NCI-H2107 treated with DMSO at 0.1 percent for 48 hours (cell line): Measurements from ENCODE around the gene DNAJC6.
"Not testable (repeated sequence)": the region's sequence is repeated elsewhere in the genome, so short reads cannot be mapped to it uniquely, and the experiment has no call there.

Experiments used
- DNase-seq: peaks from one replicate; lab custom pipeline; 2025; ENCODE audit not compliant: unreplicated experiment; lab: John Stamatoyannopoulos, UW

DNAJC6 gene

DNA sequence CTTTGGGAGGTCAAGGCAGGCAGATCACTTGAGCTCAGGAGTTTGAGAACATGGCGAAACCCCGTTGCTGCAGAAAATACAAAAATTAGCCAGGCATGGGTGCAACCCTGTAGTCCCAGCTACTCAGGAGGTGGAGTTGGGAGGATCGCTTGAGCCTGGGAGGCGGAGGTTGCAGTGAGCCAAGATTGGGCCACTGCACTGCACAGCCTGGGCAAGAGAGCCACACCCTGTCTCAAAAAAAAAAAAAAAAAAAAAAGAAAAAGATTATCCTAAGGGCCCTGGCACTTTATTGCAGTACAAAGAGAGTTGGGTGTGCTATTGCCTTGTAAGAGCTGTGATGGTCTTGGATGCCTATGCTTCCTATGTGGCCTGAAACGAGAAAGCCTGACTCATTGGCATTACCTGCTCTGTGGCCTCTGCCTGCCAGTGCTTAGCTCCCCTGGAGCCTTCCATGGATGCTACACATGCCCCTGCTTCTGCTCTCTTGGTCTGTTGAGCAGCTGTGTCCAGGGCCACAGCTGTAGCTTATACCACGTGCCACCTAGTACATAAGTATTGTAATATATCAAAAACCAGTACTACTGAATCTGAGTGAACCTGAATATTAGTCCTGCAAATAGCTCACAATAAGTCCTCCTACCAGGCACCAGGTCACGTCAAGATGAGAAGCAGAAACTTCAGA, 45.8 kb downstream of the DNAJC6 start:
- DNase-seq: no peak

DNA sequence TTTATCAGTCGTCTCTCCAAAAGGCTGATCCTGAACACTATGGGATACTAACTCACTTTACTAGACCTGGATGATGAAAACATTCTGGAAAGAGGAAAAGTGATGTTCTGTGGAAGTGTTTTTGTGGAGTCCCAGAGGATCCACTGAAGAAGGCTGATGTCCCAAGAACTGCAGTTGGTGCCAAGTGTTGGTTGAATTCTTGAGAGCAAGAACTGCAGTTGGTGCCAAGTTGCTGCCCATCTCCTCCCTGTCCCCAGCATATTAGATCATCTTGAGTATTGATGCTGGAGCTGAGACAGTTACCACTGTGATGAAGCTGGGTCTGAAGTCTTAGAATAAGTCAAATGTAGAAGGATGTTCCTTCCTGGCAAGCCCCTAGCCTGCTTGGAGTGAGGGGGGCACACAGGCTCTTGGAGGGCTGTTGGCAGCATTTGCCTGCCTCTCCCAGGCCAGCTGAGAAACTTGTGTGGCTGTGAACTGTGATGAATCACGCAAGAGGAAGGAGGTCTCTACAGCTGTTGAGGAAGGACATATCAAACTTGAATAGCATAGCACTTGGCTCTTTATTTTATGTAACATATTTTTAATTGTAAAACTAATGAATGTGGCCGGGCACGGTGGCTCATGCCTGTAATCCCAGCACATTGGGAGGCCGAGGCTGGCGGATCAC, 48.1 kb downstream of the DNAJC6 start:
- DNase-seq: no peak

DNA sequence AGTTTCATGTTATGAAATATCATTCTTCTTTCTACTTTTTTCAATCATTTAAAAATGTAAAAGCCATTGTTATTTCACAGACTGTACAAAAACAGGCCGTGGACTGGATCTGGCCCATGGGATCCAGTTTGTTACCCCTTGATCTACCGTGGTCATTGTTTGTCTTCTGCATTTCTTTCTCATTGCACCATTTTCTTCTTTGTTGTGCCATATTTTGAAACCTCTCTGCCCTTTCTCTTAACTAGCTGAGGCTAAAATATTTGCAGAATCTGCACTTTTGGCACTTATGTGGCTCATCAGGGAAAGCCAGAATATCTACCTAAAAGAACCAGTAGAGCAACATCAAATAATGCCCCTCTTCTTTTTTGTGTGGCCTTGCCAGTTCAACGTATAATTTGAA, 50.5 kb downstream of the DNAJC6 start:
- no peak for DNase-seq

DNA sequence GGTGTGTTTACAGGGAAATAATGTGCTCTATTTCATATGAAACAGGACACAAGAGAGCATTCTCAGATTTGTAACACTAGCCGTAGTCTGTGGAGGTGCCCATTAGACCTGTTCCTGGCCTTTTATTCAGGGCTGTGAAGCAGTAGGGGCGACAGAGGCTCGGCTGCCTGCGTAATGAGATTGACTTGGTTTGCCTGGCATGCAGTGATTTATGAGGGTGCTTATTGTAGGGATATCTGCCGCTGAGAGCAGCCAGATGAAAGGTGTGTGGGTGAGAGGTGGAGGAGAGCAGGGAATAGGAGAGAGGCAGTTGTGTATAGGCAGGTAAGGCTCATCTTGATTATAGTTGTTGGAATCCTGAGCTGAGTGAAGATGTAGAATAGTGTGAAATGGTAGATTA, 51.3 kb downstream of the DNAJC6 start:
- no peak for DNase-seq

DNA sequence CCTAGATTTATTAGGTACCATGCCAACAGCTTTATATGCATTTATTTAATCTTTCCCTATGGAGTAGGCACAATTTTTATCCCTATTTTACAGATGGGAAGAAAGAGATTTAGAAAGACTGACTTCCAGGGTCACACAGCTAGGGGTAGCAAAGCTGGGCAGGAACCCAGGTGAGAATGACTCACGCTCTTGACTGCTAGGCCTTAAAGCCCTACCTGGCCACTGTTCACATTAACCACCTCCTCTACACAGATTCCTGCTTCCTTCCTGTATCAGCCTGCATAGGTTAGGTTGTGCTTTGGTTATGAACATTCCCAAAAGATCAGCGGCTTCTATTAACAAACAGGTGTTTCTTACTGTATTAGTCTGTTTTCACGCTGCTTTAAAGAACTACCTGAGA, 53.2 kb downstream of the DNAJC6 start:
- no peak for DNase-seq

DNA sequence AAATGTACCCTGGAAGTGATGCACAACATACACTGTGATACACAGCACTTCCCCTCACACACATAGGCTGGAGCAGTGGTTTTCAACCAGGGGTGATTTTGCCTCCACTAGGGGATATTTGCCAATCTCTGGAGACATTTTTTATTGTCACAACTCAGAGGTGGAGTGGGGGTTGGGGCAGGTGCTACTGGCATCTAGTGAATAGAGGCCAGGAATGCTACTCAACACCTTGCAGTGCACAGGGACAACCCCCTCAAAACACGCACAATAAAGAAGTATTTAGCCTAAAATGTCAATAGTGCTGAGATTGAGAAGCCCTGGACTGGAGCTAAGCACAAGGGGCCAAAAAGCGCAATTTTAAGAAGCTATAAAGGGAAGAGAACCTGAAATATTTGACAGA, 54.1 kb downstream of the DNAJC6 start:
- no peak for DNase-seq

DNA sequence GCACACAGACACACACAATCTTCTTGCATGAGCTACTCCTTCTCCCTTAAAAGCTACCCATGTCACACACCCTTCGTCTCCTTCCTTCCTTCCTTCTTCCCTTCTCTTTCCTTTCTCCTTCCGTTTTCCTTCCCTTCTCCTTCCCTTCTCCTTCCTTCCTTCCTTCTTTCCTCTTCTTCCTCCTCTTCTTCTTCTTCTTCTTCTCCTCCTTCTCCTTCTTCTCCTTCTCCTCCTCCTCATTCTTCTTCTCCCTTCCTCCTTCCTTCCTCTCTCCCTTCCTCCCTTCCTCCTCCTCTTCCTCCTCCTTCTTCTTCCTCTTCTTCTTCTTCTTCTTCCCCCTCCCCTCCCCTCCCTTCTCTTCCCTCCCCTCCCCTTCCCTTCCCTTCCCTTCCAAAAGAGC, 59.1 kb downstream of the DNAJC6 start:
- DNase-seq: no peak

DNA sequence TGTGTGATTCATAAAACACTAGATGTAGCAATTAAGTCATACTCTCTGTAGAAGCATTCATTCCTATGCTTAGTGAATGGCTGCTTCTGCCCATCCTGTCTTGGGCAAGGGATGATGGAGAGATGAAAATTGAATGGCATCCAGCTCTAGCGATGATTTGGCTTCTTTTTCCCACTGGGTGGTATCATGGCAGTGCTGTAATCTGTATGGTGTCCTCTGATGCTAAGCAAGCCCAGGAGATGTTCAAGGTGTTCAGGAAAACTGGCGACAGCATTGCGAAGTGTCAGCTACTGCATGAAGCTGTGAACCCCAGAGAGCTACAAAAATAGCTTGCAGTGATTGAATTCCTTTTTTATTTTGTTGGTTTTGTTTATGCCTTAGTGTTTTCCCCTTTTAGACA, 62.2 kb downstream of the DNAJC6 start:
- no peak for DNase-seq

DNA sequence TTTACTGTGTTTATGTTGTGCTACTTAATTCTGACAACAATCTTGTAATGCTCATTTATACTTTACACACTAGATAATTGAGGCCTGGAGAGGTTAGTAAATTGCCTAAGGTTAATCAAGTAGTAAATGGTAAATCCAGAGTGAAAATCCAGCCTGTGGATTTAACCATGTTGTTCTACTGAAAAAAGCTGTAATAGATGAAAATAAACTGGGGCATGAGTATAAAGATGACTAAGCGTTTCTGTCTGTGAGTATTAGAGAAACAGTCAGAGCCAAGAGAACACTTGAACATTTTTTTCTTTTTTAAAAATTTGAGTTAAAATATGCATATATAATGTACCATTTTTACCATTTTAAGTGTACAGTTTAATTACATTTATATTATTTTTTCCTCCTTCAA, 63.2 kb downstream of the DNAJC6 start:
- DNase-seq: no peak

DNA sequence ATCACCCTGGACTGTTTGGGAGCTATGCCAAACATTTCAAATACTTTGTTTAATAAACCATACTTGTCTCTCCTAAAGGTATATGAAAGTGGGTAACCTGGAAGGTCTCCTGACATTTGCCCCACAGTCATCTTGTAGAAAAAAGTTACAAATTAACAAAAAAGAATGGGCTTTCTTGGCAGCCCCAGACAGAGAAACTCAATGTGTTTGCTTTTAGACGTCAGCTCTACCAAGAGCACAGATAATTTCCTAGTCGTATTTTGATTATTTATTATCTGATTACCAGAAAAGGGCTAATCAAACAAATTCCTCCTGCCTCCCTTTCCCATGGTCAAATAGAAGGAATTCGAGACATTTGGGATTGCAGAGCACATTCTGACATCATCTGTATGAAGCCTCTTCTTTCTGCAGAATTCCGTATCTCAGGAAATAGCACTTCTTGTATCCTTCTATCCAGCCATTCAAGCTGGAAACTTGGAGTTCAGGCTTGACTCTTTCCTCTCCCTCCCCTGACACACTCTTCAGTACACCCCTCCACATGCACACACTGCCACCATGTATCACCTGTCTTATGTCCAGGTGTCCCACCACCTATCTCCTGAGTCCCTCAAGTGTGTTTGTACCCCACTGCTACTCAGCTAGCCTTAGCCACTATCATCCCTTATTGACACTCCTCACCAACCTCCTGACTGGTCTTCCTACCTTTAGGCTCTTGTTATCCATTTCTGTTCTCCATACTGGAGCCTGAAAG, 68.3 kb downstream of the DNAJC6 start:
- DNase-seq: no peak

DNA sequence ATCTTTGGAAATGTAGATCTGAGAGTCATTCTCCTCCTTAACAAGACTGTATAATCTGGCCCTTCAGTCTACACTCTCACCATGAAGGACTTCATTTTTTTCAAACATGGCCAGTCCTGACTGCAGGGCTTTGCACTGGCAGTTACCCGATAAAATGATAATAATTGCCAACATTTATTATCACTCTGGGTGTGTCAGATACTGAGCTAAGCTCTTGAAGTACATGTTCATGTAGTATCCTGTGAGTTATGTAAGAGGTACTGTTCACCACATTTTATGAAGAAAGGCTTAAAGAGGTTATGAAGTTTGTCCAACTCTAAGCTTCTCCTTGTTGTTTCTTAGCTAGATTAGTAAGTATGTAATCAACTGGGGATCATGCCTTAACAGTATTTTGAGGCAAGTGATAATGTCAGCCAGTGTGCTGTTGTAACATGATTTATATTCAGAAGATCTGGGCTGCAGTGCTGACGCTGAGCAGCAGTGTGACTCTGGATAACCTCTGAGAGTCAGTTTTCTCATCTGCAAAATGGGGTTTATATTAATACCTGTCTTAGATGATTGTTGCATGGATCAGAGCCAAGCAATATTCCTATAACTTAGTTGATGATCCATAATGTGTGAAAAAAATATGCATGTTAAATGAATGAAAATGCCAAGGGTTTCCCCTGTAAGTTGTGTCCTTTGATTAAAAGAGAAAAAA, 69.1 kb downstream of the DNAJC6 start:
- DNase-seq: no peak

DNA sequence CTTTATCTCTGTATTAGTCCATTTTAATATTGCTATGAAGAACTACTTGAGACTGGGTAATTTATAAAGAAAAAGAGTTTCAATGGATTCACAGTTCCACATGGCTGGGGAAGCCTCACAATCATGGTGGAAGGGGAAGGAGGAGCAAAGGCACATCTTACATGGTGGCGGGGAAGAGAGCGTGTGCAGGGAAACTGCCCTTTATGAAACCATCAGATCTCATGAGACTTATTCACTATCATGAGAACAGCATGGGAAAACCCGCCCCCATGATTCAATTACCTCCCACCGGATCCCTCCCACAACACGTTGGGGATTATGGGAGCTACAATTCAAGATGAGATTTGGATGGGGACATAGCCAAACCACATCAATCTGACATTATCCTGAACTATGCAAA, 75.1 kb downstream of the DNAJC6 start:
- DNase-seq: not testable (repeated sequence)

DNA sequence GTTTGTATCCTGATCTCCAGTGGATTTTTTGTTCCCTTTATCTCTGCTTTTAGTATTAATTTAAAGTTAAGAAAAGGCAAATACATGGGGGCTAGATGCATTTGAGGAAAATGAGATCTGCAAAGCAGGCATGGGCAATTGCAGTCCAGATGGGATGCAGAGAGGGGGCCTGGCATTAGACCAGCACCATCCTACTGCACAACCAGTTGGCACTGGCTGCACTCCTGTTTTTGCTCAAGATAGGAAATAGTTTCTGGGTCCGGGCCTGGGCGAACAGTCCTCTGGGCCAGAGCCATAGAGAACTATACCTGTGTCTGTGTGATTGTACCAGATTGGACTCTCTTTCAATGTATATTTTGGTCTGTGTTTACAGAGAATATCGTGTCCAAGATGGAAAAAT, 77.1 kb downstream of the DNAJC6 start:
- no peak for DNase-seq

DNA sequence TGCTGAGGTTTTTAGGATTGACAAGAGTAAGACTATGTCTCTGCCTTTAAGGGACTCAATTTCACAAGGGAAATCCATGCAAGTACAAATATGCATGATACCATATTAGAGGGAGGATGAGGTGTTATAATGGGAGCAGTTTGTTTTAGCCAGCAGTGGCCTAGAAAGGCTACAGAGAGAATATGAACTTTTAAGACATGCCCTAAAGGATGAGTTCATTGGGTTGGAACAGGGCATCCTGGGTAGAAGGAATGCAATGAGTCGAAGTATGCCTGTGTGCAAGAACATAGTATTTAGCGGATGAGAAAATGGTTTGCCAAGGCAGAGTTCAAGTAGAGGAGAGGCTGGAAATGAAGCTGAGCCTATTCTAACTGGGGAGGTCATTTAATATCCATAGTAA, 78.5 kb downstream of the DNAJC6 start:
- no peak for DNase-seq

DNA sequence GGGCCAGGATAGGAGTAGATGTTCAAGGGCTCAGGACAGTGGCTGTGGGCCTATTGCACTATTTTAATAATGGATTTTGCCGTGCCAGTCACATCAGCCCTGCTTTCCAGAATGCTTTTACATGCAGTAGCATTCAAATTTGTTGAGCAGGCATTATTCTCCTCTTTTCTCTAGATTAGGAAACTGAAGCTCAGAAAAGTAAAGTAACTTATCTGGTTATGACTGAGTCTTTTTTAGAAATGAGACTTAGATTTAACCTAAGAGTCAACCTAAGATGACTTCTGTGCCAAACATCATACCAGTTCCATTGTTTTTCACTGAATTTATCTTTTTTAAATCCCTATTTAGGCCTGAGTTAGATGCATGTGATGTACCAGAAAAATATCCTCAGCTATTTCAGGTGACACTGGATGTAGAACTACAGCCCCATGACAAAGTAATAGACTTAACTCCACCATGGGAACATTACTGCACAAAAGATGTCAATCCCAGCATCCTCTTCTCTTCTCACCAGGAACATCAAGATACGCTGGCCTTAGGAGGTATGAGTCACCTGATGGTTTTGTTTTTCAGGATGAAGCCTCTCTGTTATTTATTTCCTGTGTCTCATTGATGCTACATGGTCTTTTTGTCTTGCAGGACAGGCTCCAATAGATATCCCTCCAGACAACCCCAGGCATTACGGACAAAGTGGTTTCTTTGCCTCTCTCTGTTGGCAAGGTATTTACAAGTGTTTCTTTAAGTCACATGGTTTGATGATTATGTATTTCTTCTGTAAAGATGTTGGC, 79.8 kb downstream of the DNAJC6 start:
- DNase-seq: no peak

DNA sequence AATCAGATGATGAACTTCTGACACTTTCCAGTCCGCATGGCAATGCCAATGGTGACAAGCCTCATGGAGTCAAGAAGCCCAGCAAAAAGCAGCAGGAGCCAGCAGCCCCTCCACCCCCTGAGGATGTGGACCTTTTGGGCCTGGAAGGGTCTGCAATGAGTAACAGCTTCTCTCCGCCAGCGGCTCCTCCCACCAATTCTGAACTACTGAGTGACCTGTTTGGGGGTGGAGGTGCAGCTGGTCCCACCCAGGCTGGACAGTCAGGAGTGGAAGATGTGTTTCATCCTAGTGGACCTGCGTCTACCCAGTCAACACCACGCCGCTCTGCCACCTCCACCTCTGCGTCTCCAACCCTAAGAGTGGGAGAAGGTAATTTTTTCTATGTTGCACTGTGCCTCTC, 83.2 kb downstream of the DNAJC6 start:
- DNase-seq: no peak

DNA sequence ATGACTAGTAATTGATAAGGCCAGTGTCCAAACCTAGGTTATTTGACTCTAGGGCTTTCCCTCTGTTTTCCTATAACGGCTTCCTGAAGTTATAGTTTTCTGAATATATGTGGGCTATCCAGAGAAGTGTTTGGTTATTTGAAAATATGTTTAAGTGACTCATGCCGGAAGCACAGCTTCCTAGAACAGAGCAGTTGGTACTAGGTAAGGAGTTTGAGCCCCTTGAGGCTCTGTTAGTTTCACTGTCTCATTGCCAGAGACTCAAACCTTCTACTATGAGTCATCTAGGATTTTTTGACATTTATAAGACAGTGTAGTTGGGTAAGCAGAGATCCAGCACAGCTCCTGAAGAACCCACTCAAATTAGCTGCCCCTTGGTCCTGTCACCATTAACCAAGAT, 84.0 kb downstream of the DNAJC6 start:
- DNase-seq: no peak

DNA sequence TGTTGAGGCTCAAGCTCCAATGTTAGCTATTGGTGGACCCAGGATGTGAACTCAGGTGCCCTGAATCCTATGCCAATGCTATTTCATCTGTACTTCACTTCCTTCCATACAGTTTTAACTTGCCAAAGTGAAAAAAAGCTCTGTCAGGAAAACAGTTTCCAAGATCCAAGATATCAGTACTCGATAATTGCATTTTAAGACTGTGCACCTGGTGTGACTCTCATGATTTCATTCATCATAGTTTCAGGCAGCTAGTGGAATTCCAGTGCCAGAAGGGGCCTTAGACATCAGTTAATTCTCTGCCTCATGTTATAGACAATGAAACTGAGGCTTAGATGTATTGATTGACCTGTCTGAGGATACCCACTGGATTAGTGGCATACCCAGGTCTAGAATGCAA, 84.6 kb downstream of the DNAJC6 start:
- DNase-seq: no peak

DNA sequence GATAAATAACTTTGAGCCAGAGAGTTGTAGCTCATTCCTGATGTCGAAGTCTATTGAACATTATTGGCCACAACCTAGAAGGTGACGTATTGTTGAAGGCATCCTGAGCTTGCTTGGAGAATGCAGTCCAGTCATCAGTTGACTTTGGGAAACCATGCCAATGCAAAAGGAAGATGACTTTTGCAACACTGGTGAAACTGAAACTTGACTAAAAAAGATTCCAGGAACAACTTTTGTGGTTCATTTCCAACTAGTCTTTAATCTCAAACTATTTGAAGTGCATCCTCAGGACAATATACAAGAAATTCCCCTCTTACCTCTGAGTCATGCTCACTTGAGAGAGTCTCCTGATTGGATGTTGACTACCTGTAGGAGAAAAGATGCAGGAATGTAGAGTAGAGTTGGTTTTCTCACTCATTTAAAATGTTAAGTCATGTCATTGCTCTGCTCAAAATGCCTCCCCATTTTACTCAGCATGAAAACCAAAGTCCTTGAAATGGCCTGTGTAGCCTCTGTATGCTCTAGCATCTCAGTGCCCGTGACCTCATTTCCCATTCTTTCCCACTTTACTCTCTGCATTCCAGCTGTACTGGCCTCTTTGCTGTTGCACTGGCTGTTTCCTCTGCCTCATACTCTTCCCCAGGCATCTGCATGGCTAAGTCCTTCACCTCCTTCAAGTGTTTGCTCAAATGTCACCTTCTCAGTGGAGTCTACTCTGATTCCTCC, 86.7 kb downstream of the DNAJC6 start:
- no peak for DNase-seq

DNA sequence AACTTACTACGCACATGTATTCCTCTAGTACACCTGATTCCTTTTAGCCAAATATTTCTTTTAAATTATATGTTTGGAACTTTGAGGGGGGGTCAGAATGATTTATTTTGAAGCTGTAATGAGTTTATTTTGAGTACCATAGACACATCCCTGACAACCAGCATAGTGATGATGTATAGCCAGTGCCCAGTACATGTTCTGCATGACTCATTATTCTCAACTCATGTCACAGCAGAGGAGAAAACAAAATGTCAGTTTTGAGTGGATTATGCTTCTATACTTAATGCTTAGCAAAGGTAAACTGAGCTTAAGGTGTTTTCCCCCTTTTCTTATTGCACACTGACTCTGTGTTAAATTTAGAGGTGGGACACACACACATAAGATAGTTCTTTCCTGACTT, 88.7 kb downstream of the DNAJC6 start:
- DNase-seq: no peak
